GM19438 (cell line): Measurements from ENCODE around the gene AMDHD1.

Experiments
- ATAC-seq: cut with Tn5 transposase; IDR thresholded peaks from one replicate; pipeline ENCODE4 v1.9.1; 2021; ENCODE audit warnings: low read depth; ENCODE audit not compliant: unreplicated experiment

Gene AMDHD1

DNA sequence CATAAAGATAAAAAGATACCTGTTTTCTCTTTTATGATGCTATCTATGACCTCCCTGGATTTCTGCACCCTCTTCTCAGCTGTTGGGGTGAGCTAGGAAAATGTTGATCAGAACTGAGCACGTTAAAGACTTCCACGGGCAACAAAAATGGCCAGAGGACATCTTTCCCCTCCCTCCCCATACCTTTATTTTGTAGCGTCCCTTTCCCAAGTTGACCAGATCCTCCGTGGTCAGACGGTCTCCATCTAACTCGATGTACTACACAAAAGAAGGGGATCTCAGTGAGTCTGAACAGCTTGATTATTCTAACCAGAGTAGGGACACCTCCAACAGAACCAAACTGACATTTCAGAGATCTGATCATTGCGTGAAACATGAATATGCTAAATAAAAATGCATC is 50.8 kb downstream of the AMDHD1 start:
- no peak for ATAC-seq

DNA sequence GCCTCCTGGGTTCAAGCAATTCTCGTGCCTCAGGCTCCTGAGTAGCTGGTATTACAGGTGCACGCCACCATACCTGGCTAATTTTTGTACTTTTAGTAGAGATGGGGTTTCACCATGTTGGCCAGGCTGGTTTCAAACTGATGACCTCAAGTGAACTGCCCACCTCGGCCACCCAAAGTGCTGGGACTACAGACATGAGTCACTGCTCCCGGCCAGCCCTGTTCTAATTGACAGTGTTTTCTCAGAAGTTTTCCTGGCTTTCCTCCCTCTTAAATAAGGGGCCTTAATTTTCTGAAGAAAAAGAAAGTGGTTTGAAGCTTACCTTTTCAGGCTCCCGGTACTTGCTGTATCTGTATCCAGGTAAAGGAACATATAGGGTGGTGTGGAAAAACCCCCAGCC is 51.3 kb downstream of the AMDHD1 start:
- ATAC-seq: no peak

DNA sequence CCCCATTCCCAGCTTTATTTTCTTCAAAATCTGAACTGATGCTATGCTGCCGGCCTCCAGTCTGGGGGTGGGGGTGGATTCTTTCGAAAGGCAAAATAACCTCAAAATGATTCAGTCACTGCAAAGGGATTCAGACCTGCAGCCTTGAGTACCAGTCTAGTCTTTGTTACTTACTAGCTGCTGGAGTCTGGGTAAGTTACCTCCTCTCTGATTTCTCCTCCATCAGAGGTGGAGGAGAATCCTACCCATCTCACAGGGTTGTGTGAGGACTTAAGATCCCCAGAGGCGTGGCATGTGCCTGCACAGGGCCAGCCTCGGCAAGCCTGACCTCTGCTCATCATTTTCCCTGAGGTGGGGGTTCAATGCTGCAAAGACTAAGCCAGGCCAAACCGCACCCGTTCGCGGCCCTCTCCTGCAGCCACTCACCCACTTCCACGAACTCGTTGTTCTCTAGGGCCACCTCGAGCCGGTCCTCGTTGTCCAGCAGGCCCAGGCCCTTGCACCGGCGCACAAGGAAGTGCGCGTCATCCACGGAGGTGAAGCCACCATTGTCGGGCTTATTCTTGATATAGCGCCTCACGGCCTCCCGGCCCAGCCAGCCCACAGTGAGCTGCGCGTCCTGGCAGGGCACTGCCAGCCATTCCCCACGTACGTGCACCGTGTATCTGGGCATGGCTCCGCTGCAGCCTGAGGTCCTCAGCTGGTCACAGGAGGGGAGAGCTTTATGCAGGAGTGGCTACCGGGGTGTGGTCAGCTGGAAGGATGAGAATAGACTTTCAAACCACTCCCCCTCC is 52.3 kb downstream of the AMDHD1 start:
- no peak for ATAC-seq

DNA sequence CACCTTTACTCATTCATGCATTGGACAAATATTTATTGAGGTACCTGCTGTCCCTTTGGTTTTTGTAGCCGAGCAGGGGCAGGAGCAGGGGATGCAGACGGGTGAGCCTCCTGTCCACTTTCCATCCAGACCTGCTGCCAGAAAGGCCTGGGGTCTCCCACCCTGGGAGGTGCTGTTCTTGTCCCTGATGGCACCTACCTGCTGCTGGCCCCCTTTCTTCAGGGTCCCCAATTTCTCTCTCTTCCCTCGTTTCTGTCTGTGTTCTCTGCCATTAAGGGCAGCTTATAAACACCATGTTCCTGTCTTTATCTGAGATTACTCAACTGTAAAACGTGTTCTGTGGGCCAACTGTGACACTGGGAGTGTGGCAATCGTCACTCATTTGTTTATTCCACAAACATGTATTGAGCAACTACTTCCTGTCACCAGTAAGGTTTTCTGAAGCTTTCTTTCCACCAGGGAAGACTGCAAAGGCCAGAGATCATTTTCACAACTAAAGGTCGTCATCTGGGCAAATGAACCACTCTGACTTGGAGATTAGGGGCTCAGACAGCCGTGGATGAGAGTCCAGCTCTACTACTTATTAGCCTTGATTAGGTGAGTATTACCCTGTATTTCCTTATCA is 53.0 kb downstream of the AMDHD1 start, which contains the start of gene HAL:
HAL (minus strand) TSS at position 311 of the 625 bp plus-strand sequence. CDS start 434 bp downstream, outside the sequence.
- no peak for ATAC-seq

DNA sequence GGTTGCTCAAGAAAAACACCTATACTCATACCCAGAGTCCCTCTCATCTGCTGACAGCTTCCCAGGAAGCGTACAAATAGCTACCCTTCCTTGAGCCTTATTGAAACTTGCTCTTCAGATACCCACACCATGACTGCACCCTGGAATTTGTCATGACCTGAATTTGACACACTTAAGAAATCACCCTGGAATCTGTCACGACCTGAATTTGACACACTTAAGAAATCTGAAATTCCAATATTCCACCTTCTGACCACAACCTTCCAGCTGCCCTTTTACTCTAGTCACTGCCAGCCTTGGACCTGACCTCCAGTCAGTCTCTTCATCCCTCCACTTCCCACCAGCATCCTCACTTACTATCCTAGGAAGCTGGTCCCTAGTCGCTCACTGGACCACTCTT is 54.1 kb downstream of the AMDHD1 start:
- no peak for ATAC-seq

DNA sequence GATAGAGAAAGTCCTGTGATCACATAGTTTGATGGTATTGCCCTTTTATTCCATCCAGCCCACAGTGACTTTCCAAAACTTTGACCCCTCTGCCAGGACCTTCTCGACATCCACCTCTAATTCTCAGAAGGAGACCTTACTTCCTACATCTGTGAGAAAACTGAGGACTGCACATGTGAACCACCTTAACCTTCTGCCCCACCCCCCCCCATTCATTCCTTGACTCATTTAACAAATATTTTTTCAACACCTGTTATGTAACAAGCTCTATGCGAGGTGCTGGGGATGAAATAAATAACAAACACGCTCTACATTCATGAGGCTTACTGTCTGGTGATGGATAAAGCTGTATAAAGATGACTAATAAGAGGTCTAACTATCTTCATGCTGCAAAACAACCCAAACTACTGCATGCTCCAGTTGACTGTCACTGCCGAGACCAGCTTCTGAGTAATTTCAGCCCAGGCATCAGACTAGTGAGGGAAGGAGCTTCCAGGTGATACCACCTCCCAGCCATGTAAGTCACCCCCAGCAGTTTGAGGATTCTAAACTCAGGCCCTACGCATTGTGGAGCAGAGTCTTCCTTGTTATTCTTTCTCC is 54.9 kb downstream of the AMDHD1 start:
- ATAC-seq: no peak

DNA sequence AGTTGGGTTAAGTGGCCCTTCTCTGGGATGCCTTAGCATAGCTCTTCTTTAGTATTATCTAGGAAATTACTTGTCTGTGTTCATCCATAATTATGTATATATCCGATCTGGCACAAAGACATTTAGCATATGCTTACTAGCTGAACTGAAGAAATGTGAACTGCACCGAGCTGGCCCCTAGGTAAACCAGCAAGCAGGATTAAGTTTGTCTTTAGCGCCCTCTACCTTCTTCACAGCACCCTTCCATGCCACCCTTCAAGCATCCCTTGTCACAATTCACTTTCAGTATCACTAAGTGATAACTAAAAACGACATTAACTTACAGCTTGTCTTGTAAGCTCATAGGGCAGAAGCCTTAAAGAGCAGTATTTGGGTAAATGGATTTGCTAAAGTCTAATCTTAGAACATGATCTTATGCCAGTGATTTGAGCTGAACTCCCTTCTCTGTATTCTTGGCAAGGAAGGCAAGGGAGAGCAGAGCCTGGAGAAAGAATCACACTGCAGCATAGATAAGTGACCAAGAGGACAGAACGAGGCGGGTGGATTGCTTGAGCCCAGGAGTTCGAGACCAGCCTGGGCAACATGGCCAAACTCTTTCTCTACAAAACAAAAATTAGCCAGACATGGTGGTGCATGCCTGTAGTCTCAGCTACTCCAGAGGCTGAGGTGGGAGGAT is 55.6 kb downstream of the AMDHD1 start:
- ATAC-seq: peak; percentile 83

DNA sequence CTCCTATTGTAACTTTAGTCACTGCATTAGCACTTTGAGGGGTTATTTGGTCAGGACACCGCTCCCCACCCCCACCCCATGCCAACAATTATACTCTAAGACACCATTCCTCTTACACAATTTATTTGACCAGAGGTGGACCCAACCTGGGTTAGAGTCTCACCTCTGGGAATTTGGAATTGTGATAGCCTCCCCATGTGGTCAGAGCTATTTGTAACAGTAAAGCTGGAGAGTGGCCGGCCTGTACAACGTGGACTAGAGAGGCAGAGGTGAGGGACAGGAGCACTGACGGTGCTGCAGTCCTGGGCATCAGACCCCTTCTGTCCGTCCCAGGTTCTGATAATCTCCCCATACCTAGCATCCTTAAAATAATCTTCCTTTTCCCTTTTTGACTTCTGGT is 56.4 kb downstream of the AMDHD1 start:
- no peak for ATAC-seq

DNA sequence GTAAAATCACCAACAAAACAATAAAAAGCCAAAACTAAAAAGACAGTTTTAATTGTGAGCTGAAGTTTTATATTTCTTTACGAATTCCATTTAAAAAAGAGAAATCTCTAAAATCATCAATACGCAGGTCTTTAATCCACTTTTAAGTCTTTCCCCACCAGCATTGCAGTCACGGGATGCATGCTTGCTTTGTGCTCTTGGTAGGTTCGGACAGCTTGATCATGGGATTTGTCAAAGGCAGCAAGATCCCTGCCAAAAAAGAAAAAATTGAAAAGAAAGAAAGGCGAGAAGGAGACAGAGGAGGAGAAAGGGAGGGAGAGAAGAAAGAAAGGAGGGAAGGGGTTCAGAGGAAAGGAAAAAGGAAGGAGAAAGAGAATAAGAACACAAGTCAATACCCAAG is 57.7 kb downstream of the AMDHD1 start:
- ATAC-seq: no peak

DNA sequence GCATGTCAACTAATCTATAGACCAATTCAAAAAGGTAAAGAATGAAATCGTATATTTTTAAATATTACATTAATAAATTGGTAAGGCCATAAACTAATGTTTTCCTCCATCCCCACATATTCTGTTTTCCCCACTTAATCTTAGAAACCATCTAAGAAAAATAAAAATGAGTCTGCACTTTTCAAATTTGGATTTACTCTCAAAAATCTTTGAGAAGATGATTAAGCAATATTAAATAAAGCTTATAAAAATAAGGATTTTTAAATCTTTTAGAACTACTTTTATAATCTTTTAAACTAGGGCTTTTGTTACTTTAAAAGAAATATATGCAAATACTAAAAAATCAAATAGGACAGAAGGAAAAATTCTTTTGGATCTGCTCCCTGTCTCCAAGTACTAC is 63.6 kb downstream of the AMDHD1 start:
- no peak for ATAC-seq

DNA sequence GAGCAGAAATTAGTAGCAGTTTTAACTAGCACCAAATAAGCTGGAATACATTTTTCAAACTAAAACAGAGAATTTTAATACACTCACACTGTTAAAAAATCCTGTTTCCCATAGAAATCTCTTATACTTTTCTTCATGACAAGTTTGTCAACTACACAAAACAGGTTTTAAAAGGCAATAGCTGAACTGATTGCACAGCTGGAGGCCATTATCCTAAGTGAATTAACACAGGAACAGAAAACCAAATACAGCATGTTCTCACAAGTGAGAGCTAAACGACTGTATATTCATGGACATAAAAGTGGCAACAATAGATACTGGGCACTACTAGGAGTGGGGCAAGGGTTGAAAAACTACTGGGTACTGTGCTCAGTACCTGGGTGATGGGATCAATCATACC is 64.6 kb downstream of the AMDHD1 start:
- ATAC-seq: no peak

DNA sequence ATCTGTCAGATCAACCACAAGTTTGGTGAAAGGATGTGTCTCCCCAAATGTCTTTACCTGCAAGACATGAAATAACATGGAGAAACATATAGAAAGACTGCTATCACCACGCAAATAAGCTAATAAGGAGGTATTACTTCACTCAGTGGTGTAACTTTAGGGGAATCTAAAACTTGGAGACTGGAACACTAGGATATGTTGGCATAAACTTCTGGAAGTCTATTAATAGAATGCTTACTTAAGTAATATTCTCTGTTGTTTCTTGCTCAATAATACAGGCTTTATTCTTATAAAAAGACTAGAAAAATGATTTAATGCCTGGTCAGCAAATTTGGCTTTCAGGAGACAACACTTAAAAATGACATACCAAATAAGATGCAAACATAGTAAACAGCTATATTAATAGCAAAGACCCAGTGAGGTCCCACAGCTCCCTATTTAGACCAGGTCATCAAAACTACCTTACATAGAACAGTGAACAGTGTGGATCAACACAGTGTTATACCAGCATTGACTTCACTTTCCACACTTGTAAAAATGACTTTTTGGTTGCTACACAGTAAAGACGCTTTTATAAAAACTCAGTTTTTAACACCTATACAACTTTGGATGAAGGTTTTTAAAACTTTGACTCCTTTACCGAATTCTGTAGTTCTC is 71.9 kb downstream of the AMDHD1 start:
- no peak for ATAC-seq

DNA sequence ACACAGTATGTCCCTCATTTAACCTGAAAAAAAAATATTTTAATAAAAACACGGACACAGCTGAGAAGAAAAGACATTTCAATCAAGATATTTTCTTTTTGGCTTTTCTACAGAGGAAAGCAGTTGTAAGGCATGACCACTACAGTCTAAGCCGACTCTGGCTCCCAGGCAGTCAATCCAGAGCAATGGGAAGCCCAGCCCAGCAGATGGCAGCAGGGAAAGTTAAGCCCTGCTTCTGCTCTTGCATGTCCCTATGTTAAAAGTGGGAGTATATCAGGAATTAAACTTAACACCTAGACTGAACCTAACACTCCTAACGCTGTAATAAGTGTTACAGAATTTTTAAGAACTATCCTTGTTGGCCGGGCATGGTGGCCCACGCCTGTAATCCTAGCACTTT is 72.5 kb downstream of the AMDHD1 start:
- no peak for ATAC-seq
